ENCODE data around the gene HCAR2.
A peak's percentile ranks its signal among the peaks of the same experiment; 100 is the strongest.
"Not testable (repeated sequence)": the region's sequence is repeated elsewhere in the genome, so short reads cannot be mapped to it uniquely, and the experiment has no call there.

HCAR2 gene

GRCh38 chr12:122702890-122703611, at the start of gene HCAR2:
TSS of gene HCAR2 (minus strand) at chr12:122703357. CDS start at chr12:122703283, 74 bp downstream.
- DNase-seq = not testable (repeated sequence)

- DNase-seq = peak; percentile 100
Observed at GRCh38 chr12:122752464-122753318, 49.5 kb upstream of the HCAR2 start, which contains the start of gene DENR. TSS of gene DENR (plus strand) at chr12:122752824. CDS start at chr12:122753702, 878 bp downstream.

GRCh38 chr12:122750781-122751515, 47.8 kb upstream of the HCAR2 start:
- DNase-seq = not testable (repeated sequence)

- DNase-seq = no peak
Observed at GRCh38 chr12:122749569-122750332, 46.6 kb upstream of the HCAR2 start.

GRCh38 chr12:122747224-122748135, 44.3 kb upstream of the HCAR2 start:
- no peak for DNase-seq

GRCh38 chr12:122743895-122744525, 40.9 kb upstream of the HCAR2 start:
- DNase-seq = no peak

- no peak for DNase-seq
Observed at GRCh38 chr12:122740351-122740750, 37.2 kb upstream of the HCAR2 start.

GRCh38 chr12:122738571-122738970, 35.4 kb upstream of the HCAR2 start:
- DNase-seq = no peak

GRCh38 chr12:122732611-122733010, 29.5 kb upstream of the HCAR2 start:
- DNase-seq = no peak

- DNase-seq = peak; percentile 54
Observed at GRCh38 chr12:122732170-122732569, 29.0 kb upstream of the HCAR2 start.

- DNase-seq = peak; percentile 80
Observed at GRCh38 chr12:122730215-122731014, 27.3 kb upstream of the HCAR2 start, which contains the start of gene HCAR1. TSS of gene HCAR1 (minus strand) at chr12:122730844. CDS start at chr12:122730339, 505 bp downstream.

GRCh38 chr12:122729583-122730214, 26.5 kb upstream of the HCAR2 start:
- no peak for DNase-seq

- DNase-seq = peak; percentile 60
Observed at GRCh38 chr12:122726080-122726558, 23.0 kb upstream of the HCAR2 start.

- no peak for DNase-seq
Observed at GRCh38 chr12:122725452-122726079, 22.4 kb upstream of the HCAR2 start.

GRCh38 chr12:122724641-122725243, 21.6 kb upstream of the HCAR2 start:
- DNase-seq = no peak

GRCh38 chr12:122722387-122722786, 19.2 kb upstream of the HCAR2 start:
- DNase-seq = no peak

GRCh38 chr12:122721057-122721545, 17.9 kb upstream of the HCAR2 start:
- DNase-seq = no peak

- not testable (repeated sequence) for DNase-seq
Observed at GRCh38 chr12:122716658-122717057, 13.5 kb upstream of the HCAR2 start, which contains the start of gene HCAR3. TSS of gene HCAR3 (minus strand) at chr12:122716811. CDS start at chr12:122716737, 74 bp downstream.

Measured in stimulated activated CD4-positive, alpha-beta T cell treated with anti-CD3 and anti-CD28 coated beads, Interleukin-15, amount 100 ng/mL, for 24 hours (primary cell).